ENCODE results near the gene ELAVL4. TPM values are rescaled to one million over a fixed set of nuclear protein-coding genes. Genes with fewer than 3 reads are reported as not detected.
A peak's percentile ranks its signal among the peaks of the same experiment; 100 is the strongest.

Gene ELAVL4
- total RNA-seq, 1 experiment from 2014 or later = 0.50 TPM

- TF ChIP-seq AFF4 (CRISPR knock-in tag; IDR thresholded peaks at IDR 0.05; ENCODE audit: borderline replicate concordance) = no peak
- TF ChIP-seq ZNF512 (CRISPR knock-in tag; IDR thresholded peaks at IDR 0.05; ENCODE audit: borderline replicate concordance) = no peak
- no peak for TF ChIP-seq OVOL2 (CRISPR knock-in tag; IDR thresholded peaks at IDR 0.05; ENCODE audit: borderline replicate concordance)
- no peak for TF ChIP-seq HMGXB4 (CRISPR knock-in tag; IDR thresholded peaks at IDR 0.05)
- TF ChIP-seq JAZF1 (CRISPR knock-in tag; IDR thresholded peaks at IDR 0.05) = no peak
- no peak for TF ChIP-seq ZBTB21 (CRISPR knock-in tag; IDR thresholded peaks at IDR 0.05; ENCODE audit: borderline replicate concordance)
- no peak for TF ChIP-seq PRRX2 (CRISPR knock-in tag; IDR thresholded peaks at IDR 0.05)
Observed at GRCh38 chr1:50077273-50077672, 31.4 kb upstream of the ELAVL4 start (continued).

- ChIA-PET POLR2A (interaction anchor here (0.6 to 1.4 kb wide), 2 partner anchors 33 to 1066 kb away, joined by 3 to 6 read pairs; no protein-coding TSS in a partner anchor), CTCF (interaction anchor here (0.6 to 2.9 kb wide), 26 partner anchors 10 to 1045 kb away, joined by 3 to 15 read pairs (median 4); partner anchors contain the start of genes AGBL4 and ELAVL4)
- no peaks in the 10 kb centered on the region for H3K9me3 Mint-ChIP-seq
- H3K4me3 Mint-ChIP-seq = no peak overlapping the region
- TF ChIP-seq E2F1 (CRISPR knock-in tag; IDR thresholded peaks at IDR 0.05) (no peak), CTCF (IDR thresholded peaks at IDR 0.05) (peak; percentile 37), NFATC4 (CRISPR knock-in tag; IDR thresholded peaks at IDR 0.05) (no peak), ZNF317 (CRISPR knock-in tag; IDR thresholded peaks at IDR 0.05; ENCODE audit: borderline replicate concordance, low read depth) (peak; percentile 90), PRRX2 (CRISPR knock-in tag; IDR thresholded peaks at IDR 0.05) (no peak), OVOL2 (CRISPR knock-in tag; IDR thresholded peaks at IDR 0.05; ENCODE audit: borderline replicate concordance) (no peak), CREM (CRISPR knock-in tag; IDR thresholded peaks at IDR 0.05) (no peak), MAX (CRISPR knock-in tag; IDR thresholded peaks at IDR 0.05) (no peak), NFYB (CRISPR knock-in tag; conservative IDR thresholded peaks at IDR 0.05; ENCODE audit: low read depth) (no peak), RELA (CRISPR knock-in tag; IDR thresholded peaks at IDR 0.05; ENCODE audit: borderline replicate concordance) (no peak)
- peak; percentile 27 for DNase-seq (ENCODE audit: low spot score)
- no peak overlapping the region for H3K27ac Mint-ChIP-seq
- ATAC-seq = peak; percentile 88
- H3K27me3 Mint-ChIP-seq (ENCODE audit: low read depth) = peaks cover 4% of the 10 kb centered on the region; the same call in 1 of the 2 replicates
- no peaks in the 10 kb centered on the region for H3K36me3 Mint-ChIP-seq
- peaks cover 15% of the 10 kb centered on the region for H3K4me1 Mint-ChIP-seq
Observed at GRCh38 chr1:50080904-50081586, 27.7 kb upstream of the ELAVL4 start.
